IMR-90 (cell line): ENCODE results near the gene APIP. TPM values are rescaled to one million over a fixed set of nuclear protein-coding genes. Genes with fewer than 3 reads are reported as not detected.

Source experiments
- ATAC-seq: fragments of 200-7000 bp; cut with Tn5 transposase; 2 replicates; pipeline ENCODE4 v1.9.1; 2020; ENCODE audit warnings: low read depth, mild to moderate bottlenecking, moderate library complexity
- BruUV-seq: library from RNA; stranded (reverse); fragments of 400-500 nt; replicated peaks from 2 replicates; lab custom pipeline; 2021; lab: Mats Ljungman, UMichigan
- CTCF ChIA-PET: fragments of 300-600 bp; formaldehyde crosslinking; extraction: SDS; loops from one replicate; lab custom pipeline; 2021; ENCODE audit warnings: antibody characterized with exemption; lab: Yijun Ruan, JAX
- POLR2A ChIA-PET: fragments of 300-600 bp; sonication (Branson Sonifier 250); formaldehyde crosslinking; loops from one replicate; lab custom pipeline; 2022; ENCODE audit warnings: antibody characterized with exemption; ENCODE audit not compliant: unreplicated experiment; lab: Charles Lee
- DNase-seq: peaks from one replicate; pipeline ENCODE4 v3.0.0; 2013
- H2AFZ ChIP-seq: replicated peaks from 2 replicates; pipeline ENCODE3; 2013; ENCODE audit warnings: low read length, mild to moderate bottlenecking; ENCODE audit not compliant: poor library complexity
- H2AK5ac ChIP-seq: 2 replicates; pipeline ENCODE4 v1.6.1; 2013; ENCODE audit warnings: low read depth, low read length, inconsistent platforms
- H2AK9ac ChIP-seq: replicated peaks from 2 replicates; pipeline ENCODE3; 2013; ENCODE audit warnings: mild to moderate bottlenecking, low read depth, low read length, moderate library complexity; ENCODE audit not compliant: poor library complexity
- H2BK120ac ChIP-seq: 2 replicates; pipeline ENCODE4 v1.6.1; 2013; ENCODE audit warnings: low read depth, low read length, inconsistent platforms
- H2BK15ac ChIP-seq: 3 replicates; pipeline ENCODE4 v1.6.1; 2013; ENCODE audit warnings: low read depth, low read length, inconsistent platforms
- H2BK20ac ChIP-seq: 2 replicates; pipeline ENCODE4 v1.6.1; 2013; ENCODE audit warnings: low read depth, mild to moderate bottlenecking, inconsistent platforms, low read length, moderate library complexity
- H2BK5ac ChIP-seq: 2 replicates; pipeline ENCODE4 v1.6.1; 2013; ENCODE audit warnings: mild to moderate bottlenecking, low read depth, low read length, inconsistent platforms; ENCODE audit not compliant: poor library complexity, severe bottlenecking
- H3K14ac ChIP-seq: replicated peaks from 2 replicates; pipeline ENCODE4 v1.6.1; 2013; ENCODE audit warnings: low read depth, low read length, inconsistent platforms
- H3K18ac ChIP-seq: 2 replicates; pipeline ENCODE4 v1.6.1; 2013; ENCODE audit warnings: low read depth, low read length, control low read depth
- H3K23ac ChIP-seq: 2 replicates; pipeline ENCODE4 v1.6.1; 2013; ENCODE audit warnings: low read depth, low read length, inconsistent platforms
- H3K27ac ChIP-seq: 2 replicates; pipeline ENCODE4 v1.5.1; 2013; ENCODE audit warnings: mild to moderate bottlenecking, control low read depth, low read length; ENCODE audit not compliant: insufficient read depth
- H3K27me3 ChIP-seq: 2 replicates; pipeline ENCODE4 v1.6.1; 2013; ENCODE audit warnings: low read length; ENCODE audit not compliant: control insufficient read depth, insufficient read depth
- H3K36me3 ChIP-seq: 2 replicates; pipeline ENCODE4 v1.6.1; 2013; ENCODE audit warnings: low read length, mixed read lengths; ENCODE audit not compliant: control insufficient read depth, insufficient read depth
- H3K4ac ChIP-seq: 2 replicates; pipeline ENCODE4 v1.6.1; 2013; ENCODE audit warnings: low read depth, low read length, inconsistent platforms
- H3K4me1 ChIP-seq: 2 replicates; pipeline ENCODE4 v1.6.1; 2013; ENCODE audit warnings: low read length, mixed read lengths; ENCODE audit not compliant: control insufficient read depth, insufficient read depth
- H3K4me2 ChIP-seq: 2 replicates; pipeline ENCODE4 v1.6.1; 2013; ENCODE audit warnings: low read depth, mild to moderate bottlenecking, control low read depth, low read length, moderate library complexity
- H3K4me3 ChIP-seq: 2 replicates; pipeline ENCODE4 v1.5.1; 2013; ENCODE audit warnings: low read depth, mild to moderate bottlenecking, control low read depth, low read length, moderate library complexity; ENCODE audit not compliant: insufficient read depth
- H3K56ac ChIP-seq: 2 replicates; pipeline ENCODE4 v1.6.1; 2013; ENCODE audit warnings: low read length, inconsistent platforms; ENCODE audit not compliant: insufficient read depth; ENCODE audit errors: extremely low read depth
- H3K79me1 ChIP-seq, 2 experiments: 2 replicates each; pipeline ENCODE4 v1.6.1; 2013; ENCODE audit warnings: low read length in 2 of 2, inconsistent platforms in 1 of 2, low read depth in 1 of 2
- H3K9ac ChIP-seq: 2 replicates; pipeline ENCODE4 v1.6.1; 2013; ENCODE audit warnings: low read depth, low read length, control low read depth
- H3K9me1 ChIP-seq: 2 replicates; pipeline ENCODE4 v1.6.1; 2013; ENCODE audit warnings: low read length, inconsistent platforms; ENCODE audit not compliant: insufficient read depth
- H3K9me3 ChIP-seq: 2 replicates; pipeline ENCODE4 v1.6.1; 2013; ENCODE audit warnings: low read length; ENCODE audit not compliant: control insufficient read depth, insufficient read depth
- H4K20me1 ChIP-seq: 2 replicates; pipeline ENCODE4 v1.6.1; 2013; ENCODE audit warnings: low read length, inconsistent platforms; ENCODE audit not compliant: insufficient read depth
- H4K5ac ChIP-seq: 2 replicates; pipeline ENCODE4 v1.6.1; 2013; ENCODE audit warnings: mild to moderate bottlenecking, low read depth, low read length, control low read depth
- H4K8ac ChIP-seq, 2 experiments: 2 replicates each; pipeline ENCODE4 v1.6.1; 2013; ENCODE audit warnings: low read depth in 2 of 2, low read length in 2 of 2, control low read depth in 1 of 2, inconsistent platforms in 1 of 2
- H4K91ac ChIP-seq: 2 replicates; pipeline ENCODE4 v1.6.1; 2013; ENCODE audit warnings: low read depth, low read length, inconsistent platforms; ENCODE audit not compliant: insufficient read depth
- BHLHE40 ChIP-seq: fragments of 150-350 bp; IDR thresholded peaks from 2 replicates; pipeline ENCODE4 v1.6.1; 2016; ENCODE audit warnings: mild to moderate bottlenecking, low read depth, low read length
- CEBPB ChIP-seq: IDR thresholded peaks from 2 replicates; pipeline ENCODE4 v1.6.1; 2012; ENCODE audit warnings: low read depth, low read length, improper control_type of control experiment
- CHD1 ChIP-seq: IDR thresholded peaks from 2 replicates; pipeline ENCODE4 v1.6.1; 2012; ENCODE audit warnings: low read depth, low read length, improper control_type of control experiment
- ELK1 ChIP-seq: fragments of 150-350 bp; IDR thresholded peaks from 2 replicates; pipeline ENCODE4 v1.6.1; 2016; ENCODE audit warnings: low read depth, mild to moderate bottlenecking, low read length, moderate library complexity, borderline replicate concordance
- FOS ChIP-seq: fragments of 150-350 bp; IDR thresholded peaks from 2 replicates; pipeline ENCODE4 v1.6.1; 2016; ENCODE audit warnings: low read depth, low read length
- MAFK ChIP-seq: IDR thresholded peaks from 2 replicates; pipeline ENCODE4 v1.6.1; 2012; ENCODE audit warnings: low read depth, low read length, improper control_type of control experiment
- MAZ ChIP-seq: IDR thresholded peaks from 2 replicates; pipeline ENCODE4 v1.6.1; 2012; ENCODE audit warnings: low read depth, mild to moderate bottlenecking, low read length, improper control_type of control experiment, moderate library complexity, borderline replicate concordance
- MXI1 ChIP-seq: IDR thresholded peaks from 2 replicates; pipeline ENCODE4 v1.6.1; 2012; ENCODE audit warnings: low read depth, mild to moderate bottlenecking, low read length, moderate library complexity, borderline replicate concordance
- NFE2L2 ChIP-seq: fragments of 150-350 bp; IDR thresholded peaks from 2 replicates; pipeline ENCODE4 v1.6.1; 2016; ENCODE audit warnings: low read depth, mild to moderate bottlenecking, low read length
- POLR2A ChIP-seq: IDR thresholded peaks from 2 replicates; pipeline ENCODE4 v1.6.1; 2012; ENCODE audit warnings: mild to moderate bottlenecking, low read depth, low read length
- RAD21 ChIP-seq: IDR thresholded peaks from 2 replicates; pipeline ENCODE4 v1.6.1; 2012; ENCODE audit warnings: low read length, improper control_type of control experiment
- RCOR1 ChIP-seq: IDR thresholded peaks from 2 replicates; pipeline ENCODE4 v1.6.1; 2012; ENCODE audit warnings: mild to moderate bottlenecking, low read length, improper control_type of control experiment; ENCODE audit not compliant: insufficient replicate concordance
- RFX5 ChIP-seq: IDR thresholded peaks from 2 replicates; pipeline ENCODE4 v1.8.0; 2012; ENCODE audit warnings: low read depth, mild to moderate bottlenecking, low read length, moderate library complexity
- SMC3 ChIP-seq: fragments of 150-350 bp; IDR thresholded peaks from 2 replicates; pipeline ENCODE4 v1.6.1; 2016; ENCODE audit warnings: low read depth, mild to moderate bottlenecking, antibody characterized with exemption, low read length, moderate library complexity
- USF2 ChIP-seq: fragments of 150-350 bp; IDR thresholded peaks from 2 replicates; pipeline ENCODE4 v1.6.1; 2017; ENCODE audit warnings: mild to moderate bottlenecking, antibody characterized with exemption, low read length, low read depth
- WGBS, 2 experiments: methylation state at CpG; one replicate each; pipeline versions ENCODE4 v1.1.5 to v1.1.7; 2013; ENCODE audit warnings: missing lambda C conversion rate in 2 of 2; ENCODE audit not compliant: insufficient read length in 1 of 2; ENCODE audit errors: extremely low coverage in 2 of 2; 5-methylcytosine and 5-hydroxymethylcytosine counted together
- dilution Hi-C: fragments of 300-500 bp; cut with HindIII; formaldehyde crosslinking; loops from one replicate; pipeline ENCODE4 v1.14.3; 2018; ENCODE audit warnings: low sequenced_read_pairs; ENCODE audit not compliant: unreplicated experiment
- in situ Hi-C: fragments of 300-500 bp; cut with MboI; formaldehyde crosslinking; loops from 3 replicates; pipeline ENCODE4 v1.14.3; 2019; ENCODE audit warnings: low sequenced_read_pairs, inconsistent platforms, mixed read lengths
- intact Hi-C: fragments of 100-400 bp; cut with micrococcal nuclease; formaldehyde crosslinking; loops from 2 replicates; pipeline ENCODE4 v1.10.0; 2022
- polyA plus RNA-seq, 3 experiments: library from polyadenylated mRNA; depleted of rRNA; stranded (reverse); fragments of >200 nt; gene quantifications; 2 replicates each; pipeline ENCODE4 v1.2.3, GENCODE V29; 2012; ENCODE audit warnings: low replicate concordance in 1 of 3
- total RNA-seq: library from RNA; depleted of rRNA; stranded (reverse); fragments of >200 nt; gene quantifications from 2 replicates; pipeline ENCODE4 v1.2.3, GENCODE V29; 2012
- TF ChIP-seq, protein P1 (sequence below): conservative IDR thresholded peaks from 2 replicates; pipeline ENCODE4 v1.5.1; 2012; ENCODE audit warnings: mild to moderate bottlenecking, low read depth, low read length, improper control_type of control experiment

The APIP gene
- total and polyA plus RNA-seq, 2 of the 4 experiments (the other 2 are of a cell fraction) = 9.9 to 16.6 TPM

- ChIA-PET CTCF (no interaction called here), POLR2A (no interaction called here)
- H3K56ac ChIP-seq = no peak overlapping the region
- H2AFZ ChIP-seq = no peak overlapping the region
- H4K91ac ChIP-seq = no peak overlapping the region
- peaks cover 18% of the 10 kb centered on the region for H3K27me3 ChIP-seq
- H3K18ac ChIP-seq = no peak overlapping the region
- no peak overlapping the region for H3K9ac ChIP-seq
- no peaks in the 10 kb centered on the region for H3K36me3 ChIP-seq
- no peak overlapping the region for H2BK20ac ChIP-seq
- no peak overlapping the region for H3K27ac ChIP-seq
- WGBS, 2 experiments = 80% methylated on average over 2 of the region's 5 CpGs; no CpG with 5 or more reads in 1 of the 2 experiments
- H3K4me3 ChIP-seq = no peak overlapping the region
- H3K4ac ChIP-seq = no peak overlapping the region
- H3K79me1 ChIP-seq = no peaks in the 10 kb centered on the region
- dilution Hi-C loops (no loop called here), intact Hi-C loops (no loop called here), in situ Hi-C loops (no loop called here)
- DNase-seq (no peak), ATAC-seq (no peak)
- BruUV-seq = no TSS peak
- TF ChIP-seq FOS = no peak
- TF ChIP-seq, protein P1, sequence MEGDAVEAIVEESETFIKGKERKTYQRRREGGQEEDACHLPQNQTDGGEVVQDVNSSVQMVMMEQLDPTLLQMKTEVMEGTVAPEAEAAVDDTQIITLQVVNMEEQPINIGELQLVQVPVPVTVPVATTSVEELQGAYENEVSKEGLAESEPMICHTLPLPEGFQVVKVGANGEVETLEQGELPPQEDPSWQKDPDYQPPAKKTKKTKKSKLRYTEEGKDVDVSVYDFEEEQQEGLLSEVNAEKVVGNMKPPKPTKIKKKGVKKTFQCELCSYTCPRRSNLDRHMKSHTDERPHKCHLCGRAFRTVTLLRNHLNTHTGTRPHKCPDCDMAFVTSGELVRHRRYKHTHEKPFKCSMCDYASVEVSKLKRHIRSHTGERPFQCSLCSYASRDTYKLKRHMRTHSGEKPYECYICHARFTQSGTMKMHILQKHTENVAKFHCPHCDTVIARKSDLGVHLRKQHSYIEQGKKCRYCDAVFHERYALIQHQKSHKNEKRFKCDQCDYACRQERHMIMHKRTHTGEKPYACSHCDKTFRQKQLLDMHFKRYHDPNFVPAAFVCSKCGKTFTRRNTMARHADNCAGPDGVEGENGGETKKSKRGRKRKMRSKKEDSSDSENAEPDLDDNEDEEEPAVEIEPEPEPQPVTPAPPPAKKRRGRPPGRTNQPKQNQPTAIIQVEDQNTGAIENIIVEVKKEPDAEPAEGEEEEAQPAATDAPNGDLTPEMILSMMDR = no peak
- TF ChIP-seq USF2 = no peak
- TF ChIP-seq MAZ = no peak
- TF ChIP-seq SMC3 = no peak
- no peak for TF ChIP-seq POLR2A
- TF ChIP-seq MXI1 = no peak
- TF ChIP-seq RCOR1 = no peak
- no peak for TF ChIP-seq RAD21
- TF ChIP-seq RFX5 = no peak
- no peak for TF ChIP-seq ELK1
- TF ChIP-seq MAFK = no peak
- TF ChIP-seq BHLHE40 = no peak
- TF ChIP-seq CHD1 = no peak
- TF ChIP-seq NFE2L2 = no peak
- TF ChIP-seq CEBPB = no peak
- H2BK5ac ChIP-seq = no peak overlapping the region
- H2AK5ac ChIP-seq = no peak overlapping the region
- H3K4me2 ChIP-seq = no peak overlapping the region
- no peak overlapping the region for H2AK9ac ChIP-seq
- H2BK120ac ChIP-seq = no peak overlapping the region
- no peak overlapping the region for H2BK15ac ChIP-seq
- no peak overlapping the region for H4K8ac ChIP-seq
- no peaks in the 10 kb centered on the region for H4K20me1 ChIP-seq
- no peak overlapping the region for H3K23ac ChIP-seq
- no peaks in the 10 kb centered on the region for H3K9me1 ChIP-seq
- H3K14ac ChIP-seq = no peak overlapping the region
- no peaks in the 10 kb centered on the region for H3K4me1 ChIP-seq
- no peaks in the 10 kb centered on the region for H3K9me3 ChIP-seq
- H4K5ac ChIP-seq = no peak overlapping the region
These were observed 71.6 kb downstream of the APIP start for GRCh38 chr11:34844463-34845112.
